NK-92 (cell line): Measurements from ENCODE around the gene MIEF2.

Source experiments
- DNase-seq: peaks from one replicate; lab custom pipeline; 2025; ENCODE audit not compliant: unreplicated experiment; lab: John Stamatoyannopoulos, UW

MIEF2 gene

GRCh38 chr17:18256351-18256750 is 4.1 kb upstream of the MIEF2 start:
- DNase-seq: no peak

GRCh38 chr17:18256776-18257175 is 3.7 kb upstream of the MIEF2 start:
- no peak for DNase-seq

- DNase-seq: no peak
Measured at GRCh38 chr17:18257268-18257981, 3.0 kb upstream of the MIEF2 start.

- no peak for DNase-seq
Measured at GRCh38 chr17:18257982-18258355, 2.5 kb upstream of the MIEF2 start.

- no peak for DNase-seq
Measured at GRCh38 chr17:18258356-18259038, 2.0 kb upstream of the MIEF2 start, which contains the start of gene FLII. FLII (minus strand) TSS chr17:18258738; CDS start chr17:18258690, 48 bp downstream.

- no peak for DNase-seq
Measured at GRCh38 chr17:18259621-18260331, 686 bp upstream of the MIEF2 start.

GRCh38 chr17:18261146-18261515 is 669 bp downstream of the MIEF2 start:
- DNase-seq: no peak

- no peak for DNase-seq
Measured at GRCh38 chr17:18261659-18262058, 1.2 kb downstream of the MIEF2 start.

- DNase-seq: no peak
Measured at GRCh38 chr17:18262111-18262510, 1.6 kb downstream of the MIEF2 start.

GRCh38 chr17:18262641-18263040 is 2.2 kb downstream of the MIEF2 start:
- DNase-seq: no peak

- DNase-seq: no peak
Measured at GRCh38 chr17:18263885-18264682, 3.6 kb downstream of the MIEF2 start.

GRCh38 chr17:18267366-18267765 is 6.9 kb downstream of the MIEF2 start:
- DNase-seq: no peak

GRCh38 chr17:18267927-18268711 is 7.7 kb downstream of the MIEF2 start:
- DNase-seq: no peak

GRCh38 chr17:18270046-18270931 is 9.8 kb downstream of the MIEF2 start:
- no peak for DNase-seq

- DNase-seq: no peak
Measured at GRCh38 chr17:18277076-18277475, 16.6 kb downstream of the MIEF2 start.

GRCh38 chr17:18278867-18279266 is 18.4 kb downstream of the MIEF2 start:
- DNase-seq: no peak

- DNase-seq: no peak
Measured at GRCh38 chr17:18280249-18280648, 19.8 kb downstream of the MIEF2 start.

- DNase-seq: no peak
Measured at GRCh38 chr17:18280766-18281371, 20.4 kb downstream of the MIEF2 start.

GRCh38 chr17:18281788-18282187 is 21.3 kb downstream of the MIEF2 start:
- no peak for DNase-seq
